ENCODE results near the gene ARG1. TPM values are rescaled to one million over a fixed set of nuclear protein-coding genes. Genes with fewer than 3 reads are reported as not detected.

Gene ARG1
- total and polyA plus RNA-seq, 2 of the 8 experiments (the other 6 are each of a cell fraction or from before 2014, with no cell fraction given): not detected

- TF ChIP-seq RNF2 (IDR thresholded peaks at IDR 0.05; ENCODE audit: borderline replicate concordance, low read depth, low read length, missing control alignments, poor library complexity, severe bottlenecking): no peak
- no peak for TF ChIP-seq KDM1A (IDR thresholded peaks at IDR 0.05; ENCODE audit: borderline replicate concordance, low read length)
- TF ChIP-seq EGR1 (IDR thresholded peaks at IDR 0.05; ENCODE audit: borderline replicate concordance, low read depth, low read length): no peak
- TF ChIP-seq NRF1 (IDR thresholded peaks at IDR 0.05; ENCODE audit: low read depth, low read length): no peak
- TF ChIP-seq, protein P1, sequence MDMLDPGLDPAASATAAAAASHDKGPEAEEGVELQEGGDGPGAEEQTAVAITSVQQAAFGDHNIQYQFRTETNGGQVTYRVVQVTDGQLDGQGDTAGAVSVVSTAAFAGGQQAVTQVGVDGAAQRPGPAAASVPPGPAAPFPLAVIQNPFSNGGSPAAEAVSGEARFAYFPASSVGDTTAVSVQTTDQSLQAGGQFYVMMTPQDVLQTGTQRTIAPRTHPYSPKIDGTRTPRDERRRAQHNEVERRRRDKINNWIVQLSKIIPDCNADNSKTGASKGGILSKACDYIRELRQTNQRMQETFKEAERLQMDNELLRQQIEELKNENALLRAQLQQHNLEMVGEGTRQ (IDR thresholded peaks at IDR 0.05; ENCODE audit: low read length): no peak
- TF ChIP-seq POU5F1 (IDR thresholded peaks at IDR 0.05; ENCODE audit: low read depth, low read length): no peak
- no peak for TF ChIP-seq CBX8 (IDR thresholded peaks at IDR 0.05; ENCODE audit: borderline replicate concordance, low read depth, low read length)
- TF ChIP-seq SIRT6 (IDR thresholded peaks at IDR 0.05; ENCODE audit: low read length): no peak
Measured at GRCh38 chr6:131572686-131573415, at the start of gene ARG1 (continued).

All from H1 (cell line).